ENCODE results near the gene COX6A2.

DNA sequence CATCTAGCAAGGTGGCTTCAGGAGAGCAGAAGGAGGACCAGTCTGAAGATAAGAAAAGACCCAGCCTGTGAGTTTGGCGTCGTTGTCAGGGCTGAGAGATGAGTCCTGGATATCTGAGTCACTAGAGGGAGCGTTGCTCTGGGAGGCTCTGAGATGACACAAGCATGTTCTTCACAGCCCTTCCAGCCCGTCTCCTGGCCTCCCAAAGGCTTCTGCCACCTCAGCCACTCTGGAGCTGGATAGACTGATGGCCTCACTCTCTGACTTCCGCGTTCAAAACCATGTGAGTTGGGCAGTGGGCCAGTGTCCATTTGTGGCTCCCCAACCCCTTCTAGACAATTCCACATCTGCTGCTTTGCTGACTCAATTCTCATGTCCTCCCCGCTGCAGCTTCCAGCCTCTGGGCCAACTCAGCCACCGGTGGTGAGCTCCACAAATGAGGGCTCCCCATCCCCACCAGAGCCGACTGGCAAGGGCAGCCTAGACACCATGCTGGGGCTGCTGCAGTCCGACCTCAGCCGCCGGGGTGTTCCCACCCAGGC lies 46.1 kb upstream of the COX6A2 start:
- TF ChIP-seq, protein P1, sequence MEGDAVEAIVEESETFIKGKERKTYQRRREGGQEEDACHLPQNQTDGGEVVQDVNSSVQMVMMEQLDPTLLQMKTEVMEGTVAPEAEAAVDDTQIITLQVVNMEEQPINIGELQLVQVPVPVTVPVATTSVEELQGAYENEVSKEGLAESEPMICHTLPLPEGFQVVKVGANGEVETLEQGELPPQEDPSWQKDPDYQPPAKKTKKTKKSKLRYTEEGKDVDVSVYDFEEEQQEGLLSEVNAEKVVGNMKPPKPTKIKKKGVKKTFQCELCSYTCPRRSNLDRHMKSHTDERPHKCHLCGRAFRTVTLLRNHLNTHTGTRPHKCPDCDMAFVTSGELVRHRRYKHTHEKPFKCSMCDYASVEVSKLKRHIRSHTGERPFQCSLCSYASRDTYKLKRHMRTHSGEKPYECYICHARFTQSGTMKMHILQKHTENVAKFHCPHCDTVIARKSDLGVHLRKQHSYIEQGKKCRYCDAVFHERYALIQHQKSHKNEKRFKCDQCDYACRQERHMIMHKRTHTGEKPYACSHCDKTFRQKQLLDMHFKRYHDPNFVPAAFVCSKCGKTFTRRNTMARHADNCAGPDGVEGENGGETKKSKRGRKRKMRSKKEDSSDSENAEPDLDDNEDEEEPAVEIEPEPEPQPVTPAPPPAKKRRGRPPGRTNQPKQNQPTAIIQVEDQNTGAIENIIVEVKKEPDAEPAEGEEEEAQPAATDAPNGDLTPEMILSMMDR (IDR thresholded peaks at IDR 0.05 in 8 of 11, conservative IDR thresholded peaks at IDR 0.05 in 3 of 11), result no peak
- no peak for TF ChIP-seq POLR2AphosphoS5 (IDR thresholded peaks at IDR 0.05)
- no peak for TF ChIP-seq POLR2A (IDR thresholded peaks at IDR 0.05)
